Tibial nerve (tissue), 4 donors: ENCODE data around the gene PCDHA9. TPM values are rescaled to one million over a fixed set of nuclear protein-coding genes. Genes with fewer than 3 reads are reported as not detected.

ENCODE experiments used
- total RNA-seq, 4 donors: library from RNA; depleted of rRNA; stranded (reverse); fragments of >200 nt; gene quantifications; one replicate each; pipeline ENCODE4 v1.1.0, GENCODE V29; 2016

The PCDHA9 gene
- total RNA-seq, 4 donors from 2014 or later, result 0.39 to 1.8 (median 0.64) TPM

Other genes starting within 250 kb of the PCDHA9 start
- gene CD14, start 215.2 kb upstream of the PCDHA9 start, total RNA-seq, result 10 to 100 TPM; 54.6 to 81.0 (median 77.0) TPM
- 100 to 1,000 TPM in 1 of 4 donors, 10 to 100 TPM in 3; 72.8 to 129 (median 93.0) TPM for gene TMCO6, start 208.9 kb upstream of the PCDHA9 start, total RNA-seq
- 10 to 100 TPM; 52.2 to 80.6 (median 64.3) TPM for gene NDUFA2, start 200.8 kb upstream of the PCDHA9 start, total RNA-seq
- 100 to 1,000 TPM in 2 of 4 donors, 10 to 100 TPM in 2; 91.6 to 142 (median 108) TPM for gene IK, start 200.6 kb upstream of the PCDHA9 start, total RNA-seq
- gene WDR55, start 183.5 kb upstream of the PCDHA9 start, total RNA-seq, result 10 to 100 TPM; 15.1 to 33.0 (median 21.1) TPM
- gene DND1, start 174.8 kb upstream of the PCDHA9 start, total RNA-seq, result 1 to 10 TPM; 1.3 to 6.1 (median 2.0) TPM
- 10 to 100 TPM; 45.4 to 63.9 (median 48.6) TPM for gene HARS1, start 157.0 kb upstream of the PCDHA9 start, total RNA-seq
- gene HARS2, start 156.9 kb upstream of the PCDHA9 start, total RNA-seq, result 10 to 100 TPM; 33.9 to 41.2 (median 35.1) TPM
- 10 to 100 TPM; 25.5 to 43.1 (median 33.6) TPM for gene ZMAT2, start 147.9 kb upstream of the PCDHA9 start, total RNA-seq
- gene PCDHA1, start 62.2 kb upstream of the PCDHA9 start, total RNA-seq, result not detected
- under 1 TPM in 1 of 4 donors, not detected in 3; 0.21 TPM for gene PCDHA2, start 53.5 kb upstream of the PCDHA9 start, total RNA-seq
- gene PCDHA3, start 47.3 kb upstream of the PCDHA9 start, total RNA-seq, result 1 to 10 TPM in 1 of 4 donors, under 1 TPM in 3; 0.84 to 3.5 (median 0.94) TPM
- gene PCDHA4, start 41.3 kb upstream of the PCDHA9 start, total RNA-seq, result 1 to 10 TPM; 1.6 to 5.7 (median 2.0) TPM
- gene PCDHA5, start 26.8 kb upstream of the PCDHA9 start, total RNA-seq, result 1 to 10 TPM in 1 of 4 donors, under 1 TPM in 3; 0.39 to 2.7 (median 0.54) TPM
- 1 to 10 TPM; 1.3 to 1.9 (median 1.4) TPM for gene PCDHA6, start 20.4 kb upstream of the PCDHA9 start, total RNA-seq
- 1 to 10 TPM; 1.2 to 2.9 (median 1.7) TPM for gene PCDHA7, start 14.1 kb upstream of the PCDHA9 start, total RNA-seq
- 1 to 10 TPM in 1 of 4 donors, under 1 TPM in 3; 0.63 to 2.0 (median 0.84) TPM for gene PCDHA8, start 7.2 kb upstream of the PCDHA9 start, total RNA-seq
- gene PCDHA10, start 7.5 kb downstream of the PCDHA9 start, total RNA-seq, result 1 to 10 TPM in 3 of 4 donors, under 1 TPM in 1; 0.78 to 4.4 (median 2.4) TPM
- 1 to 10 TPM in 1 of 4 donors, under 1 TPM in 3; 0.60 to 1.3 (median 0.91) TPM for gene PCDHA11, start 20.6 kb downstream of the PCDHA9 start, total RNA-seq
- 10 to 100 TPM in 1 of 4 donors, 1 to 10 TPM in 3; 3.3 to 10.5 (median 6.7) TPM for gene PCDHA12, start 26.9 kb downstream of the PCDHA9 start, total RNA-seq
- gene PCDHA13, start 33.7 kb downstream of the PCDHA9 start, total RNA-seq, result 1 to 10 TPM in 3 of 4 donors, under 1 TPM in 1; 0.66 to 3.0 (median 1.7) TPM
- 1 to 10 TPM; 1.2 to 3.3 (median 2.7) TPM for gene PCDHAC1, start 77.9 kb downstream of the PCDHA9 start, total RNA-seq
- gene PCDHAC2, start 118.1 kb downstream of the PCDHA9 start, total RNA-seq, result 1 to 10 TPM in 3 of 4 donors, under 1 TPM in 1; 0.78 to 4.2 (median 2.5) TPM
- gene PCDHB1, start 203.0 kb downstream of the PCDHA9 start, total RNA-seq, result under 1 TPM in 1 of 4 donors, not detected in 3; 0.21 TPM
- gene PCDHB2, start 246.2 kb downstream of the PCDHA9 start, total RNA-seq, result 1 to 10 TPM; 1.7 to 7.5 (median 4.6) TPM